D721Med (cell line): ENCODE results near the gene MARCHF2.
"Not testable (repeated sequence)": the region's sequence is repeated elsewhere in the genome, so short reads cannot be mapped to it uniquely, and the experiment has no call there.

Experiments
- DNase-seq: peaks from one replicate; pipeline ENCODE4 v3.0.0; 2011; ENCODE audit warnings: low spot score; ENCODE audit not compliant: insufficient read length
- FAIRE-seq: peaks from 2 replicates; lab custom pipeline; 2011; peaks lifted over from hg19 to GRCh38; lab: Jason Lieb, UNC
- TF ChIP-seq, protein P1 (sequence below): IDR thresholded peaks from 2 replicates; pipeline ENCODE4 v1.5.1; 2012; ENCODE audit warnings: mild to moderate bottlenecking, control low read depth; ENCODE audit not compliant: insufficient read depth; ENCODE audit errors: missing control alignments

The MARCHF2 gene

DNA sequence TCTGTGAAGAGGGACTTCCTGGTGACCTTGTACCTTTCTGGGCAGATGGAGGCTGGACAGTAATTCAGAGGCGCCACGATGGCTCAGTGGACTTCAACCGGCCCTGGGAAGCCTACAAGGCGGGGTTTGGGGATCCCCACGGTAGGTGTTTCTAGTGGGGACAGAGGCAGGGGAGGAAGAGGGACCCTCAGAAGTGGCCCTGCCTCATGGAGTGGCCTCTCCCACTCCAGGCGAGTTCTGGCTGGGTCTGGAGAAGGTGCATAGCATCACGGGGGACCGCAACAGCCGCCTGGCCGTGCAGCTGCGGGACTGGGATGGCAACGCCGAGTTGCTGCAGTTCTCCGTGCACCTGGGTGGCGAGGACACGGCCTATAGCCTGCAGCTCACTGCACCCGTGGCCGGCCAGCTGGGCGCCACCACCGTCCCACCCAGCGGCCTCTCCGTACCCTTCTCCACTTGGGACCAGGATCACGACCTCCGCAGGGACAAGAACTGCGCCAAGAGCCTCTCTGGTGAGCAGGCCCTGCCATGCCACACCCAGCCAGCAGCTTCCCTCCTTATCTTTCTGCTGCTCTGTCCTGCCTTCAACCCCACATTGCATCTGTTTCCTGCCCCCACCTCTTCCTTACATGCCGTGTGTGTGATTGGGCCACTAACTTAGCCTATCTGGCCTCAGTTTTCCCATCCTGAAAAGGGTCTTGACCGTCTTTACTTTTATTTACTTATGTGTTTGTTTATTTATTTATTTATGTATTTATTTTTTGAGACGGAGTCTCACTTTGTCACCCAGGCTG, 41.9 kb upstream of the MARCHF2 start:
- DNase-seq (no peak), FAIRE-seq (no peak)
- TF ChIP-seq, protein P1, sequence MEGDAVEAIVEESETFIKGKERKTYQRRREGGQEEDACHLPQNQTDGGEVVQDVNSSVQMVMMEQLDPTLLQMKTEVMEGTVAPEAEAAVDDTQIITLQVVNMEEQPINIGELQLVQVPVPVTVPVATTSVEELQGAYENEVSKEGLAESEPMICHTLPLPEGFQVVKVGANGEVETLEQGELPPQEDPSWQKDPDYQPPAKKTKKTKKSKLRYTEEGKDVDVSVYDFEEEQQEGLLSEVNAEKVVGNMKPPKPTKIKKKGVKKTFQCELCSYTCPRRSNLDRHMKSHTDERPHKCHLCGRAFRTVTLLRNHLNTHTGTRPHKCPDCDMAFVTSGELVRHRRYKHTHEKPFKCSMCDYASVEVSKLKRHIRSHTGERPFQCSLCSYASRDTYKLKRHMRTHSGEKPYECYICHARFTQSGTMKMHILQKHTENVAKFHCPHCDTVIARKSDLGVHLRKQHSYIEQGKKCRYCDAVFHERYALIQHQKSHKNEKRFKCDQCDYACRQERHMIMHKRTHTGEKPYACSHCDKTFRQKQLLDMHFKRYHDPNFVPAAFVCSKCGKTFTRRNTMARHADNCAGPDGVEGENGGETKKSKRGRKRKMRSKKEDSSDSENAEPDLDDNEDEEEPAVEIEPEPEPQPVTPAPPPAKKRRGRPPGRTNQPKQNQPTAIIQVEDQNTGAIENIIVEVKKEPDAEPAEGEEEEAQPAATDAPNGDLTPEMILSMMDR, result no peak

DNA sequence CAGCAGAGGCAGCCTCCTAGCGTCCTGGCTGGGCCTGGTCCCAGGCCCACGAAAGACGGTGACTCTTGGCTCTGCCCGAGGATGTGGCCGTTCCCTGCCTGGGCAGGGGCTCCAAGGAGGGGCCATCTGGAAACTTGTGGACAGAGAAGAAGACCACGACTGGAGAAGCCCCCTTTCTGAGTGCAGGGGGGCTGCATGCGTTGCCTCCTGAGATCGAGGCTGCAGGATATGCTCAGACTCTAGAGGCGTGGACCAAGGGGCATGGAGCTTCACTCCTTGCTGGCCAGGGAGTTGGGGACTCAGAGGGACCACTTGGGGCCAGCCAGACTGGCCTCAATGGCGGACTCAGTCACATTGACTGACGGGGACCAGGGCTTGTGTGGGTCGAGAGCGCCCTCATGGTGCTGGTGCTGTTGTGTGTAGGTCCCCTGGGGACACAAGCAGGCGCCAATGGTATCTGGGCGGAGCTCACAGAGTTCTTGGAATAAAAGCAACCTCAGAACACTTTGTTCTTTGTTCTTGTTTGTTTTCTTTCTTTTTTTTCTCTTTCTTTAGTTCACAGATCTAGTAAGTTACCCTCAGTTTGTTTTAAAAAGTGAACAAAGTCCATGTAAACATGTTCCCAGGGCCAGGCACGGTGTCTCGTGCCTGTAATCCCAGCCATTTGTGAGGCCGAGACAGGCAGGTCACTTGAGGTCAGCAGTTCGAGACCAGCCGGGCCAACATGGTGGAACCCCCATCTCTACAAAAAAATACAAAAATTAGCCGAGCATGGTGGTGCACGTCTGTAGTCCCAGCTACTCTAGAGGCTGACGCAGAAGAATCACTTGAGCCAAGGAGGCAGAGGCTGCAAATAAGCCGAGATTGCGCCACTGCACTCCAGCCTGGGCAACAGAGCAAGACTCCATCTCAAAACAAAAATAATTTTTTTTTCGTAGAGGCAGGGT, 39.0 kb upstream of the MARCHF2 start:
- DNase-seq, result no peak
- FAIRE-seq, result no peak
- TF ChIP-seq, protein P1, result no peak

DNA sequence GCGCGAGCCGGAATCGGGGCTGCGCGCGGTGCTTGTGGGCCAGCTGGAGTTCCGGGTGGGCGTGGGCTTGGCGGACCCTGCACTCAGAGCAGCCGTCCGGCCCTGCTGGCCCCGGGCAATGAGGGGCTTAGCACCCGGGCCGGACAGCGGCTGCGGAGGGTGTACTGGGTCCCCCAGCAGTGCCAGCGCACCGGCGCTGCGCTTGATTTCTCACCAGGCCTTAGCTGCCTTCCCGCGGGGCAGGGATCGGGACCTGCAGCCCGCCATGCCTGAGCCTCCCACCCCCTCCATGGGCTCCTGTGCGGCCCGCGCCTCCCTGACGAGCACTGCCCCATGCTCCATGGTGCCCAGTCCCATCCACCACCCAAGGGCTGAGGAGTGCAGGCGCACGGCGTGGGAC, 37.3 kb upstream of the MARCHF2 start:
- FAIRE-seq, result not testable (repeated sequence)

DNA sequence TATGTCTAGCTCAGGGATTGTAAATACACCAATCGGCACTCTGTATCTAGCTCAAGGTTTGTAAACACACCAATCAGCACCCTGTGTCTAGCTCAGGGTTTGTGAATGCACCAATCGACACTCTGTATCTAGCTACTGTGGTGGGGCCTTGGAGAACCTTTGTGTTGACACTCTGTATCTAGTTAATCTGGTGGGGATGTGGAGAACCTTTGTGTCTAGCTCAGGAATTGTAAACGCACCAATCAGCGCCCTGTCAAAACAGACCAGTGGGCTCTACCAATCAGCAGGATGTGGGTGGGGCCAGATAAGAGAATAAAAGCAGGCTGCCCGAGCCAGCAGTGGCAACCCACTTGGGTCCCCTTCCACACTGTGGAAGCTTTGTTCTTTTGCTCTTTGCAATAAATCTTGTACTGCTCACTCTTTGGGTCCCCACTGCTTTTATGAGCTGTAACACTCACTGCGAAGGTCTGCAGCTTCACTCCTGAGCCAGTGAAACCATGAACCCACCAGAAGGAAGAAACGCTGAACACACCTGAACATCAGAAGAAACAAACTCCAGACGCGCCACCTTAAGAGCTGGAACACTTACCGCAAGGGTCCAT, 36.6 kb upstream of the MARCHF2 start:
- DNase-seq, FAIRE-seq: not testable (repeated sequence)

More for the DNA sequence above, 37.3 kb upstream of the MARCHF2 start:
- not testable (repeated sequence) for DNase-seq

DNA sequence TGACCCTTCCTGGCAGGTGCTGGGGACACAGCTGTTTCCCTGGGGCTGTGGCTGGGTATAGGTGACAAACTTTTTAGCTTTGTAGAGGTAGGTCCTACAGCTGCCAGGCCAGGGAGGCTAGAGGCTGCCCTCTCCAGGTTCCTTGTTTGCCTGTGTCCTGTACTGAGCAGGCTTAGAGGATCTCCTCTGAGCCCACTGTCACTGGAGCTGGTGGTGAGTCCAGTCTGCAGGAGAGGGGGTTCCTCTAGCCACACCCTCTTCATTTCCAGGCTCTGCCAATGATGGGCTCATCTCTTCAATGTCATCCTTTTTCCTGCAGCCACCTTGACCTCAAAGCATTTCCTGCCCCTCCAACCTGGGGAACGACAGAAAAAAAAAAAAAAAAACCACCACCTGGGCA, 35.5 kb upstream of the MARCHF2 start:
- TF ChIP-seq, protein P1, result no peak
- DNase-seq, result no peak
- no peak for FAIRE-seq

DNA sequence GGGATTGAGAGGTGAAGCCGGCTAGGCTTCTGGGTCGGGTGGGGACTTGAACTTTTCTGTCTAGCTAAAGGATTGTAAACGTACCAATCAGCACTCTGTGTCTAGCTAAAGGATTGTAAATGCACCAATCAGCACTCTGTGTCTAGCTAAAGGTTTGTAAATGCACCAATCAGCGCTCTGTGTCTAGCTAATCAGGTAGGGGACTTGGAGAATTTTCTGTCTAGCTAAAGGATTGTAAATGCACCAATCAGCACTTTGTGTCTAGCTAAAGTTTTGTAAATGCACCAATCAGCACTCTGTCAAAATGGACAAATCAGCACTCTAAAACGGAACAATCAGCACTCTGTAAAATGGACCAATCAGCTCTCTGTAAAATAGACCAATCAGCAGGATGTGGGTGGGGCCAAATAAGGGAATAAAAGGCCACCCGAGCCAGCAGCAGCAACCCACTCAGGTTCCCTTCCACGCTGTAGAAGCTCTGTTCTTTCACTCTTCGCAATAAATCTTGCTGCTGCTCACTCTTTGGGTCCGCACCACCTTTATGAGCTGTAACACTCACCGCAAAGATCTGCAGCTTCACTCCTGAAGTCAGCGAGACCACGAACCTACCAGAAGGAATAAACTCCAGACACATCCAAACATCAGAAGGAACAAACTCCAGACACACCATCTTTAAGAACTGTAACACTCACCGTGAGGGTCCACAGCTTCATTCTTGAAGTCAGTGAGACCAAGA, 33.8 kb upstream of the MARCHF2 start:
- not testable (repeated sequence) for DNase-seq, FAIRE-seq

DNA sequence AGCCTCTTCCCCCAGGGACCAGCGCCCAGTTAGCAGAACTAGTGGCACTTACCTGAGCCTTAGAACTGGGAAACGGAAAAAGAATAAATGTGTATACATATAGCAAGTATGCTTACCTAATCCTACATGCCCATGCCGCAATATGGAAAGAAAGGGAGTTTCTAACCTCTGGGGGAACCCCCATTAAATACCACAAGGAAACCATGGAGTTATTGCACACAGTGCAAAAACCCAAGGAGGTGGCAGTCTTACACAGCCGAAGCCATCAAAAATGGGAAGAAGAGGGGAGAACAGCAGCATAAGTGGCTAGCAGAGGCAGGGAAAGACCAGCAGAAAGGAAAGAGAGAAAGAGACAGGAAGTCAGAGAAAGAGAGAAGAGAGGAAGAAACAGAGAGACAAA, 28.5 kb upstream of the MARCHF2 start:
- not testable (repeated sequence) for DNase-seq, FAIRE-seq

DNA sequence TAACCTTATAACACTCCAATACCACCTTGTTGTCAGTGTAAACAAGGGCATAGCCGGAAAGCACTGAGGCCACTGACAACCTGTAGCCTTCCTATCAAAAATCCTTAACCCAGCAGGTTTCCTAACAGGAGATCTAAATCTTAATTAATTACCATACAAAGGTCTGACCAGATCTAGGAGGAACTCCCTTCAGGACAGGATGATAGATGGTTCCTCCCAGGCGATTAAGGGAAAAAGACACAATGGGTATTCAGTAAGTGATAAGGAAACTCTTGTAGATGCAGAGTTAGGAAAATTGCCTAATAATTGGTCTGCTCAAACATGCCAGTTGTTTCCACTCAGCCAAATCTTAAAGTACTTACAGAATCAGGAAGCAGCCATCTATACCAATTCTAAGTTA, 28.0 kb upstream of the MARCHF2 start:
- not testable (repeated sequence) for FAIRE-seq, DNase-seq

DNA sequence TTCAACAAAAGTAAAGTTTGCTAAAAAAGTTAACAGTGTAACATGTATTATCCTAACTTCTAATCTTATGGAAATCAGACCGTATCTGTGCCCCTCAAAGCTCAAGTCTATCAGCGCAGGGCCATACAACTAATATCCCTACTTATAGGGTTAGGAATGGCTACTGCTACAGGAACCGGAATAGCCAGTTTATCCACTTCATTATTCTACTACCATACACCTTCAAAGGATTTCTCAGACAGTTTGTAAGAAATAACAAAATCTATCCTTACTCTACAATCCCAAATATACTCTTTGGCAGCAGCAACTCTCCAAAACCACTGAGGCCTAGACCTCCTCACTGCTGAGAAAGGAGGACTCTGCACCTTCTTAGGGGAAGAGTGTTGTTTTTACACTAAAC, 27.5 kb upstream of the MARCHF2 start:
- FAIRE-seq, DNase-seq: not testable (repeated sequence)

DNA sequence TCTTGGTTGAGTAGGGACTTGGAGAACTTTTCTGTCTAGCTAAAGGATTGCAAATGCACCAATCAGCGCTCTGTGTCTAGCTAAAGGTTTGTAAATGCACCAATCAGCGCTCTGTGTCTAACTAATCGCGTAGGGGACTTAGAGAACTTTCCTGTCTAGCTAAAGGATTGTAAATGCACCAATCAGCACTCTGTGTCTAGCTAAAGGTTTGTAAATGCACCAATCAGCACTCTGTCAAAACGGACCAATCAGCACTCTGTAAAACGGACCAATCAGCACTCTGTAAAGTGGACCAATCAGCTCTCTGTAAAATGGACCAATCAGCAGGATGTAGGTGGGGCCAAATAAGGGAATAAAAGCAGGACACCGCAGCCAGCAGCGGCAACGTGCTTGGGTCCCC, 26.7 kb upstream of the MARCHF2 start:
- not testable (repeated sequence) for FAIRE-seq, DNase-seq
